ENCODE results near the gene RAC2. TPM values are rescaled to one million over a fixed set of nuclear protein-coding genes. Genes with fewer than 3 reads are reported as not detected.

The RAC2 gene
- total RNA-seq, 1 donor from 2014 or later, result 107 TPM

GRCh38 chr22:37258753-37259401 lies 14.8 kb upstream of the RAC2 start:
- H3K27me3 ChIP-seq, result peaks cover 28% of the 10 kb centered on the region
- H3K27ac ChIP-seq, result no peak overlapping the region
- intact Hi-C loops (cut with DNase I), result no loop called here
- no peaks in the 10 kb centered on the region for H3K36me3 ChIP-seq
- no peaks in the 10 kb centered on the region for H3K4me1 ChIP-seq
- no peak overlapping the region for H3K4me3 ChIP-seq
- TF ChIP-seq CTCF (IDR thresholded peaks at IDR 0.05), result no peak
- H3K9me3 ChIP-seq, result no peaks in the 10 kb centered on the region
- DNase-seq (peak; percentile 16), ATAC-seq (no peak)

- H3K4me3 ChIP-seq, result no peak overlapping the region
- H3K27ac ChIP-seq, result no peak overlapping the region
- no peak for TF ChIP-seq CTCF (IDR thresholded peaks at IDR 0.05)
- no peaks in the 10 kb centered on the region for H3K9me3 ChIP-seq
- ATAC-seq (no peak), DNase-seq (peak; percentile 11)
- H3K4me1 ChIP-seq, result no peaks in the 10 kb centered on the region
- peaks cover 28% of the 10 kb centered on the region for H3K27me3 ChIP-seq
- intact Hi-C loops (cut with DNase I), result no loop called here
- no peaks in the 10 kb centered on the region for H3K36me3 ChIP-seq
These were observed 14.1 kb upstream of the RAC2 start for GRCh38 chr22:37258005-37258752.

- Histone ChIP-seq H3K9me3 (no peaks in the 10 kb centered on the region), H3K36me3 (no peaks in the 10 kb centered on the region), H3K4me3 (no peak overlapping the region), H3K27me3 (peaks cover 28% of the 10 kb centered on the region), H3K27ac (no peak overlapping the region), H3K4me1 (no peaks in the 10 kb centered on the region)
- TF ChIP-seq CTCF (IDR thresholded peaks at IDR 0.05), result no peak
- ATAC-seq (no peak), DNase-seq (peak; percentile 55)
- intact Hi-C loops (cut with DNase I), result no loop called here
These were observed 12.1 kb upstream of the RAC2 start for GRCh38 chr22:37256075-37256726.

GRCh38 chr22:37255558-37256006 lies 11.5 kb upstream of the RAC2 start:
- Histone ChIP-seq H3K27me3 (peaks cover 28% of the 10 kb centered on the region), H3K36me3 (no peaks in the 10 kb centered on the region), H3K4me3 (no peak overlapping the region), H3K9me3 (no peaks in the 10 kb centered on the region), H3K27ac (no peak overlapping the region), H3K4me1 (no peaks in the 10 kb centered on the region)
- TF ChIP-seq CTCF (IDR thresholded peaks at IDR 0.05), result no peak
- no peak for DNase-seq
- no peak for ATAC-seq
- intact Hi-C loops (cut with DNase I), result no loop called here

GRCh38 chr22:37254867-37255233 lies 10.8 kb upstream of the RAC2 start:
- Histone ChIP-seq H3K4me1 (no peaks in the 10 kb centered on the region), H3K27me3 (peaks cover 28% of the 10 kb centered on the region), H3K36me3 (no peaks in the 10 kb centered on the region), H3K27ac (no peak overlapping the region), H3K9me3 (no peaks in the 10 kb centered on the region), H3K4me3 (no peak overlapping the region)
- intact Hi-C loops (cut with DNase I), result no loop called here
- TF ChIP-seq CTCF (IDR thresholded peaks at IDR 0.05), result no peak
- DNase-seq (no peak), ATAC-seq (no peak)

Data from upper lobe of right lung (tissue), 1 donor.